ENCODE results near the gene CD96.

Gene CD96

DNA sequence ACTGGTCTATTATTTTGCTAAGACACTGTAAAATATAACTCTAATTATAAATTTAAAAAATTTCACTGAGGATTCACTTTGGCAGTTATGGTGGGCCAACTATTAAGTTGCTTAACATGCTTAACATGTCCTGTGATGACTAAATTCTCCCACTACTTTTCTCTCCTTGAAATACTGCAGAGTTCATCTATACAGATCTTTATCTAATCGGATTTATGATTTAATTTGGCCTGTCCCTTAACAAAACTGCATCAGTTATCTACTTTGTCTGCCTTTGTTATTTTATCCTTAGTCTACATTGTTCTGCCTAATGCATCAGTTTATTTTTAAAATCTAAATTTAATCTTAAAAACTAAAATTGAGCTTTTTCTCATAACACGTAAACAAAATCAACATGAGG is 26.4 kb downstream of the CD96 start:
- DNase-seq, result no peak

DNA sequence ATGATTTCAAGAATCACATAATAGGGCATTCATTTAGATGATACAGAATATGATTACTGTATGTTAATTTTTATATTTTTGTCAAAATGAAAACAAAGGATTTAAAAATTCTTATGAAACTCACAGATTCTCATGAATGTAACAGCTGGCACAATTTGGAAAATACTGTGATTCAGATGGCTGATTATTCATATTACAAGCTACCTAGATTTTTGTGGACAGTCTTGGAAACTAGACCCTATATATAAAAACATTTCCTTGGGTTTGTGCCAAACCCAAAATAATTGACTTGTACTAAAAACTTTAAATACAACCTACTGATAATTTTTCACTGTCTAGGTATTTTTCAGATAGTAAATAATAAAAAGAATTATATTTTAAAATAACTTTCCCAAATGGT is 26.9 kb downstream of the CD96 start:
- no peak for DNase-seq

DNA sequence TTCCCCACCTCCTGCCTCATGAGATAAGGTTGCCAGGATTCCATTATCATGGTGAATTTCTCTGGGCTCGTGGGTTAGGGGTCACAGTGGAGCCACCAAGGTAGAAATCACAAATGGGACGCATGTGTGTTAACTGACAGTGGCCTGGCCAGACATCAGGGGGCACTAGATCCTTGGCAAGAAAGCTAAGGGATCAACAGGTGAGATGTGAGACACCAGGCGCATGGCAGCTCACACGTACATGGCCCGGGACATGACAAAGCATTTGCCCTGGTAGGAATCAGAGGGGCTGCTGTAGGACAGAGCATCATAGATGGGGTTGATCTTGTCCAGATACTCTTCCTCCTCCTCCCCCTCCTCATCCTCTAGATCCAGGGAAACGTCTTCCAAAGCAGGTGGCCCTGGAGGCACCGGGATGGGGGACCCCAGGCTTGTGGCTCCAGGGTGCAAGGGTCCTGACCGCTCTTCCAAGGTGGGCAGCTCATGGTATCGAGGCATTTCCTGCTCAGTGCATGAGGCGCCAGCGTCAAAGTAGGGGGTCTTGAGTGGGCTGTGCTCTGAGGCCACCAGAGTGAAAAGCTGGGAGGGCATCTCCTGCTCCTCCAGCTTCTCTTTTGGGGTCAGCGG is 28.5 kb downstream of the CD96 start:
- no peak for DNase-seq

DNA sequence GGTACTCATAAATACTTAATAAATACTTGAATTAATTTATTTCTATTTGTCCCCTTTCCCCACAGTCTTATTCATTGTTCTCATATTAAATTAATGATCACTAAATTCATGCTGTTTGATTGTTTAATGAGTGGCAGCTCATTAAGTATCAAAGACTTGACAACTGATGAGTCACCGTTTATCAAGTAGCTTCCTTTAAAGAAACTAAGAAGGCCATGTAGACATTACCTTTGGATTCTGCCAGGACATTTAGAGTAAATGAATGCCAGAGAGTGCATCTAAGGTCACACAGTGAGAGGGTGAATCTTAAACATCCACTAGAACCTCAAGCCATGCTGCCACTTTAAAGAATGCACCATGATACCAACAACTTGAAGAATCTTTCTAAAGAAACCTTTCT is 29.3 kb downstream of the CD96 start:
- no peak for DNase-seq

DNA sequence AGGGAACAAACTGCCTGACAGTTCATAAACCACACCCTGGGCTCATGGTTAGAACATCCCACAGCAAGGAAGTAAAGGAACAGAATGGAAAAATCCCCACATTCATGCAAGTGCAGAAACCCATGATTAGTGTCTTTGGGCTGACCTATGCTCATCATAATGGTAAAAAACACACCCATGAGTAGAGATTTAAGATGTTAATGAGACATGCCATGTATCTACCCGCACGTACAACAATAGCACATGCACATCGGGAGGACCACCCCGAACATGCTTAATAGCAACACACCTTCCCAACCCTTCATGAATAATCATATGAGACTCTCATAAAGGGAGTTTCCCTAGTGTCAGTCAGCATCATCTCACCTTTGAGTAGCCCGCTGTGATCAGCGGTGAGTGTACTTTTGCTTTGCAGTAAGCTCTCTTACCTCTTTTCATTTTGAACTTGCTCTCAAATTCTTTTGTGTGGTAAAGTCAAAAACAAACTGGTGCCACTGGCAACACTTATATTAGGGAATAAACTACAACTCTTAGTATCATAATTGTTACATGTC is 30.0 kb downstream of the CD96 start:
- no peak for DNase-seq

DNA sequence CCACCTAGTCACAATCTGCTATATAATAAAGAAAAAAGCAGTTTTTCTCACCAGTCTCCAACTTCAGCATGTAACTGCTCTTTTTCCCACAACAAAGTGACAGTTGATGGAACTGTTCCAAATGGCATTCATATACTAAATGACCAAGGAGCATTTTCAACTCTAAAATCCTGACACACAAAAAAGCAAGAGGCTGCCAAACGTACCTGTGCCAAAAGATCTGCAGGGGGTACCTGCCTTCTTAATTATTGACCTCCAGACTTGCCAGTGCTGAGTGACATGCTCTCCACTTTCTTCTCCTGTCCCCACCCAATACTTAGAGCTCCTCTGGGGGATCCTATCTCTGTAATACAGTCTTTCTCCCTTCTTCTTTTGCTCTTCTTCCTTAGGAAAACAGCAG is 35.1 kb downstream of the CD96 start:
- no peak for DNase-seq

DNA sequence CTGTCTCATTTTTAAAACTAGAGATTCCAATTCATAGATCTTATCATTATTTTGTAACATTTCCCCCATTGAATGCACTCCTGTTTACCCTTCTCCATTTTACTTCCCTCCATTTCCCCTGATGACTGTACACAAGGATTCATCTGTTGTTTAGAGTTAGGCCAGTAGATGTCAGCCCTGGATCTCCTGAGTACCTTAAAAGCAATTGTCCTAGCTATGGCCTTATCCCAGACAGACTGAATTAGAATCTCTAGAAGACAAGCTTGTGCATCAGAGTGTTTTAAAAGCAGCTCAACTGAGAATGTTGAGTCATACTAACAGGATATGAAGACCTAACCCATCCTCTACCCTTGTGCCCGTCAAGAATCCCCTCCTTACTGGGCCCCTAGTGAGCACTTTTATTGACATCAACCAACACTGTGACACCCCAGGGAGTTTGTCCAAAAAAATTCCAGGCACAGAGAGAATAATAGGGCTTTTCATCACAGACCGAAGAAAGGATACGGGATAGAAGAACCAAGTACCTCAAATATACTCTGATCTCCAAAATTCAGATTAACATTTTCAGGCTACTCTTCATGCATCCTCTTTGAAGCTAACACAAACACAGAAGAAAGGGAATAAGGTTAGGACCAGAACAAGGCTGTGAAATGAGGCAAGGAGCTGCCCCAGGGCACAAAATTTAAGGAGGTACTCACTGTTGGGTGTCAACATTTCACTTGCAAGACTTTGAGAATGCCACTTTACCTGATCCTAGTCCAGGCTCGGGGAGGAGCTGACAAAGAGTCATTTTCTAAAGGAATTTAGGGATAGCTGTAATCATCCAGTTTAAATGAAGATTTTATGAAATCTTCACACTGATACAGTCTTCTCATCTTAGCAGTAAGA is 36.0 kb downstream of the CD96 start:
- no peak for DNase-seq

DNA sequence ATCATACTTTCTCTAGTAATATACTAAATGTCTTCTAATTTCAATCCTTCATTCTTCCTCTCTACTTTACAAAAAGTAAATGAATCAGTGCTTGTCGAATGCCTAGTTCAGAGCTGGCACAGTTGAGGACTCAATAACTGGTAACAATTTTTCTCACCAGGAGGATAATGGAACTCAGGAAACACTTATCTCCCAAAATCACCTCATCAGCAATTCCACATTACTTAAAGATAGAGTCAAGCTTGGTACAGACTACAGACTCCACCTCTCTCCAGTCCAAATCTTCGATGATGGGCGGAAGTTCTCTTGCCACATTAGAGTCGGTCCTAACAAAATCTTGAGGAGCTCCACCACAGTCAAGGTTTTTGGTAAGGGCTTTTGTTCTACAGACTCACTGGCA is 36.9 kb downstream of the CD96 start:
- no peak for DNase-seq

DNA sequence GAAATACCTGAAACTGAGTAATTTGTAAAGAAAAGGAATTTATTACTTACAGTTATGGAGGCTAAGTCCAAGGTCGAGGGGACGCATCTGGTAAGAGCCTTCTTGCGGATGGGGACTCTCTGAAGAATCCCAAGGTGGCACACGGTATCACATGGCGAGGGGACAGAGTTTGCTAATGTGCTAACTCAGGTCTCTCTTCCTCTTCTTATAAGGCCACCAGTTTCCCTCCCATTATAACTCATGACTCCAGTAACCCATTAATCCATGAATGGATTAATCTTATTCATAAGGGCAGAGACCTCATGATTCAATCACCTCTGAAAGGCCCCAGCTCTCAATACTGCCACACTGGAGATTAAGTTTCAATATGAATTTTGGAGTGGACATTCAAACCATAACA is 37.5 kb downstream of the CD96 start:
- no peak for DNase-seq

DNA sequence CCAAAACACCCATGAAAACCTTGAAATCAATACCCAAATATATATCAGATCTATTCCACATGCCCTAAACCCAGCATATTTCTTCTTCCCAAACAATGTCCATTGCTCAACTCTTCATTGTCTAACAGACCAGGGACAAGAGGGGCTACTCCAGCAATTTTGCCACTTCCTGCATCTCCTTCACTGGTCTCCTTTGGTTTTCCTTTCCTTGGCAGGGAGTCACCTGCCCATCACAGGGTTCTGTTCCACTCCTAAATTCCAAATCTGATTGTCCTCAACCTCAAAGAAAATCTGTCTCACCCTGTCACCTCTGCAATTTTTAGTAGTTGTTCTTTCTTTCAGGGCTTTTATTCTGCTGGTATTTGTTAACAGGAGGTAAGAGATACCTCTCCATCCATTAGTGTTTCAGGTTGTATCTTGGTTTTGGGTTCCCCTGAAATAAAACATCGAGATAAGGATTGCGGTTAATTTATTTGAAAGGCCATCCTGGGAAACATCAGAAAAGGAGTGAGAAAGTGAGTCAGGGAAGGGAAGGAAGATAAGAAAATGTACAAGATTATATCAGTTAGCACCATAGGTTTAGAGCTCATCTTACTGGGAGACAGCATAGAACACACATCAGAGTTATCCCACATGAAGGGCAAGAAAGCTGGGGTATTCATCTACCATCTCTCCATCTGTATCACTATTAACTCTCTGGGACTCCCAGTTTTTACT is 39.6 kb downstream of the CD96 start:
- DNase-seq, result no peak

DNA sequence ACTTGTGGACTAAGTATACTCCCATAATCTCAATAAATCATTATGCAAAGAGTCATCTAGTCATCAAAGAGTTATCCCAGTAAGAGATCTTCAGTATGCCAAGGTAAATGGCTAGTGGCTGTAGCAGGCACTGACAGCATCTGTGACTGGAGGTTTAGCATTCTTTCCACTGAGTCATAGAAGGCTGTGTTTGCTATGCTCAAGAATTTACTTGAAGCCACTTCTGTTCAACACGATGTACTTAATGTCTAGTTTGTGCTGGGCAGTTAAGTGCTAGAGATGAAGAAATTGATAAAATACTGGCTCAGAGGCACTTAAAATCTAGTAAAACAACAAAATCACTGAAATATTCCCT is 40.1 kb downstream of the CD96 start:
- no peak for DNase-seq

DNA sequence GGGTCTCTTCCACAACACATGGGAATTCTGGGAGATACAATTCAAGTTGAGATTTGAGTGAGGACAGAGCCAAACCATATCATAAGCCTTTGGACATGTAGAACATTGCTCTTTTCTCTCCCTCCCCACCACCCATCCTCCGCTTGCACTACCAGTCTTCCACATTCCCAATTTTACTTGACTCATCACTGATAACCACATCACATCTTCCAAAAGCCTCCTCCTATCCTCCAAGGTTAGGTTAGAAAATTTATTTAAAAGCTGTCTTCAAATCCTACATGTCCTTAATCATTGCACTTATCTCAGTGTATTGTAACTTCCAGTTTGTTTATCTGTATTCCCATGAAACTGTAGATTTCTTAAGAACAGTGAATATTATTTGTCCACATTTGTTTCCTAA is 42.7 kb downstream of the CD96 start:
- DNase-seq, result no peak

DNA sequence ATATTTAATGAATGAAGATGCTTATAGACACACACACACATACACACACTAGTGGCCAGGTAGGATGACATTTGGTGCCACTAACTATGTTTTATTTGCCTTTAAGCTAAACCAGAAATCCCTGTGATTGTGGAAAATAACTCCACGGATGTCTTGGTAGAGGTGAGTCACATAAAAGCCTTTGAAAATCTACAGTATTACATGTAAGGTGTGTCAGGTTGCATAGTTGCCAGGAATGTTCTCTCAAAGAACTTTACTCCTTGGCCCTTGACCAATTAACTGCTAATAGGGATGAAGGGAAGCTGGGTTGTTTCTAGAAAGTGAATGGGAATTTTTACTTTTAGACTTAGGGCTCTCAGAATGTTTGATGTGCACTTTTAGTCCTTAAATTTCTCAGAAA is 43.2 kb downstream of the CD96 start:
- DNase-seq, result no peak

DNA sequence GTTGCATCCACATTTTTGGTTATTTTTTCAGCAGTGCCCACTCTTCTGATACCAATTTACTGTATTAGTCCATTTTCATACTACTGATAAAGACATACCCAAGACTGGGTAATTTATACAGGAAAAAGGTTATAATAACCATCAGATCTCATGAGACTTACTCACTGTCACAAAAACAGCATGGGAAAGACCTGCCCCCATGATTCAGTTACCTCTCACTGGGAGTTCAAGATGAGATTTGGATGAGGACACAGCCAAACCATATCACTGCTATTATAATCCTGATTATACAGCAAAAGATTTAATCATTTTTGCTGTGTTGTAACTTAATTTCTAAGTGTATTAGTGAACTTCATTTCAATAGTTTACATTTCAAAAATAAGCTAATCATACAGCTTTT is 46.5 kb downstream of the CD96 start:
- DNase-seq, result no peak

DNA sequence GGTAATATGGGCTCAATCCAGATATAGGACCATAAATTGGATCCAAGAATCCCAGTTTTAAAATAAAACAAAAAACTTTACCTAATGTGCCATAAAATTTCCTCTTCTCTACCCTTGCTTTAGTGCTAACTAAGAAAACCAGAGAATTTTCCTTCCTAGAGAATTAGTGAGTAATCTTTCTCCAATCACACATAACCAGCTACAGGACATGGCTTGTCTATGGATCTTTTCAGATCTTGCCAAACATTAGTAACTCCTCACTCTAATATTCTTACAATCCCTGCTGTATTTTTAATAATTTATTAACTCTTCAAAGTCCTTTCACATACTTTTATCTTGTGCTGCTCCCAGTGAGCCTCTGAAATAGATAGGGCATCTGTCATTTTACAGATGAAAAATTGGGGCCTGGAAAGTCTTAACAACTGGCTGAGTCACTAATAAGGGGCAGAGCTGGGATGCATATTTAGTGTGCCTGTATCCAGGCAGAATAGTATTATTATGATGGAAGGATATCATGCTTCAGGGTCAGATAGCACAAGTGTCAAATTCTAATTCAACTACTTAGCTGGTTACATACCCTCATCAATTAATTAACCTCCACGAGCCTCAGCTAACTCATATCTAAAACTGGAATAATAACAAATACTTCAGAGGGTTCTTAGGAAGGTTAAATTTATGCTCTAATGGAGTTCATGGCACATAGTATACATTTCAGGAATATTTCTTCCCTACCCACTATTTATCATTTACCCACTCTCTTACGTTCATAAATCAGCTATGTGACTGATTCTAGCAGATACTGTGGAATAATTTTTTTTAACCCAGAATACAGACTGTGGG is 47.5 kb downstream of the CD96 start:
- no peak for DNase-seq

DNA sequence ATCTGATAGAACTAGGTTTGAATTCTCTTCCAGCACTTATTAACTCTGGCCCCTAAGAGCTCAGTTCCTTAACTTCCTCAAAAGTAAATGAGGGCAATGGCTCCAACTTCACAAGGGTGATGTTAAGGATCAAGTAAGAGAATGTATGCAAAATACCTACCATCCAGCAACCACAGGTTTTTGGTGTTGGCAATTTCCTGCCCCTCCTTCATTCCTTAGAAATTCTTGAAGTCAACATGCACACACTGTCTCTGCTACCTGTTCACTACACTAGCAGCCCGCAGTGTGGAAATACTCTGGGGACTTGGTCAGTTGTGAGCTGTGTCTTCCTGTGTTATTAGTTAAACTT is 48.1 kb downstream of the CD96 start:
- DNase-seq, result no peak

DNA sequence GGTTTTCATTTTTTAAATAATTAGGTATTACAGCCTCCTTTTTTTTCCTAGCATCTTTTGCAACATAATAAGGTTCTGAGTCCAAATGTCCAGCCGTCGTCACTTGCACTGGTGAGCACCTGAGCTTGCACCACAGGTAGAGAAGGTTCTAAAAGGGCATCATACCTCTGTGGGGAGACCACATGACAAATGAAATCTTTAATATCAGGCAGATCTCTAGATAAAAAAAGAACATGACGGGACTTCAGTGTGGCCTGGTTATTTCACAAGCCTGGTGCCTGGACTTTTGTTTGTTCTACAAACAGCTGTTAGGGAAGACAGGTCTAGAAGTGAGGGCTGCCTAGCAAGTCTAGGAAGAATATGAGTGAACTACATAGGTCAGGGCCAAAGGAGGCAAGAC is 49.6 kb downstream of the CD96 start:
- DNase-seq, result no peak

DNA sequence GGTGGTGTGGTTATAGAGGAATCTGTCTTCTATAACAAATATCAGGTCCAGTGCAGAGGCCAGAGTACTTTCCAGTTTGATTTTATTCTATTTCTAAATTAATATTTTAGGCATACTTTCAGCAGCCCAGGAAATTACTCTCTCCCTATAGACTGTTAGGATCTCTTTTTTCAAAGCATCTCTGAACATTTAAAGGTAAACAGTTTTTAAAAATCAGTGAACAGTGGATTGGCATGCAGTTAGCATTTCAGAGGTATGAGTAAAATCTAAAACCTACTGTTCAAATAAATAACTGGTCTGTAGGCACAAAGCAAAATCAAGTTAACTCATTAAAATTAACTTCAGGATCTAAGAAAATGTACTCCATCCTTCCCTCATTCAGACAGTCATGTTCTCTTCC is 50.1 kb downstream of the CD96 start:
- no peak for DNase-seq

DNA sequence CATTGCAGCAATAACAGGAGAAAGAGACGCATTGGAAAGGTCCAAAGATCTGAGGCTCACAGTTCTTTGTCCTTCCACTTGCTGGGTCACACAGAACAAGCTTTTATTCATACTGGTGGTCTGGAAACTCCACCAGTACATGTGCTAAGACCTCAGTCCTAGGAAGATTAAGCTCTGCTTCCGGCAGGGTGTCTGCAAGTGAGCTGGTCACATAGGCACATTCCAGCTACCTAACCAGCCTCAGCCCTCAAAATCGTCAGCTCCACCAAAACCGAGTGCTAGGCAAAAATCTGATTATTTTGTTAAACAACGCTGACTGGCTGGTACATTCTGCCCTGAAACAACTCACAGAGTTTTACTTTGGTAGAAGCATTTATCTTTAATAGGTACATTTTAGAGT is 50.9 kb downstream of the CD96 start:
- DNase-seq, result no peak

DNA sequence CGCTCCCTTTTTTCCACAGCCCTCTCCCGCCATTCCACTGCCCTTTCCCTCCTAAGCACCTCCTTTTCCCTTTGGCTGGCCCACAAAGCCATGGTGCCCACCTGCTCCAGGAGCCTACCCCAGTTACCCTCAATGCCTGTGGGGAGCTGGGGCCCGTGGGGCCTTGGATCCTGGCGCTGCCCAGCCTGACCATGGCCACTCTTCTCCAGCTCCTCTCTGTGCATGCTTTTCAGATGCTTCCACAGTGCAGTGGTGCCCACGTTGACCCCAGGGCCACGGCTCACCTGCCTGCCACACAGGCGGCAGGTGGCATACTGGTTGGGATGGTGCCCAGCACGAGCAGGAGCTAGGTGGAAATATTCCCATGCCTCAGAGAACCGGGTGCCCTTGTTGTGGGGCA is 51.7 kb downstream of the CD96 start:
- no peak for DNase-seq

DNA sequence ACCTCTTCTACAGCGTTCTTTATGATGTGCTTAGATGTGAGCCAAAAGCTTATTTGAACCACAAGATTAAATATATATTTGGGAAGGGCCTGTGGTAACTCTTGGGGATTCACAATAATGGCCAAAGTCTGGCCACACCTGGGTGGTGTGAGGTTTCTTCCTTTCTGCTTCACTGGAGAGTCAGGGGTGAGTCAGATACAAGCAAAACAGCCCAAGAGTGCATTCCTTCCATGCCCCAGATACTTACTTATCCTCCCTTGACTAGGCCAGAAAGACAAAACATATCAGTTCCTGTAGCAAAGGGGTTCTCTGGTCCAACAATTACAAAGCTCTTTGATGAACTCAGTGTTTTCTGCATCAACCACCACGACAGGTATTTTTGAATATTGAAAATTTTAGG is 52.2 kb downstream of the CD96 start:
- DNase-seq, result no peak

DNA sequence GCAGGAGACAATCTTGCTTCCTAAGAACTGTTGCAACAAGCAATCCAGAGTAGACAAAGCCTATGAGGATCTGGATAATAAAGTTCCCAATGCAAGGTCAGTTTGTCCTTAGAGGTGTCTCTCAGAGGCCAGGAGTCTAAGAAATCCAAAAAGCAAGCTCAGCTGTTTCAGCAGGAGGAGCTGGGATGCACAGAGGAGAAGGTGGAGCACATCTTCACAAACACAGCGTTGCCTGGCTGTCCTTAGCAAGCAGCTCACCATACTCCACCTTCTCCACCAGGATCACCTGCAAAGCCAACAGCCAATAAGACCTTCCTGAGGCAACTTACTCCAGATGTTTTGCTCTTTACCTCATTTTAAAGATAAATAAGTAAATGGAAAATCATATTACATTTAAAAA is 52.8 kb downstream of the CD96 start:
- DNase-seq, result no peak

DNA sequence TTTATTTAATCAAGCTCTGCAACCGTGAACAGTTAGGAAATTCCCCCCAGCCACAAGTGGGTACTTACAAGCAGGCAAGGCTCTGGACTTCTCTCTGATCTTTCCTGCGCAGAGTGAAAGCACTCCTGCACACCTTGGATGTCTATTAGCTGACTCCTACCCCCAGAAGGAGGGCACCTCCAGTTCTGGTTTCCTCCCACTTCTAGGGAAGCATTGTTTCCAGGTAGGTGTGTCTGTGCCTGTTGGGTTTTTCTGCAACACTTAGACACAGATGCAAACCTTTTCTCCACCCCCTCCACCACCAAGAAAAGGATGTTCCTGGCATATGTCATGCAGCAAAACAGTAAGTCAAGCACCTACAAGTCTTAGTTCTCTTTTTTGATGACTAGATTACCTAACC is 53.2 kb downstream of the CD96 start, which contains the start of gene ZBED2:
TSS of gene ZBED2 (minus strand) at position 115 of the 400 bp plus-strand sequence. CDS start 1,145 bp downstream, outside the sequence.
- no peak for DNase-seq
